Natural killer cell (primary cell): ENCODE measurements around the gene AMN1. TPM values are rescaled to one million over a fixed set of nuclear protein-coding genes. Genes with fewer than 3 reads are reported as not detected.

ENCODE experiments used
- ATAC-seq, 3 donors: fragments of 150-1000 bp in 2 of 3; fragments of 200-7000 bp in 1 of 3; cut with Tn5 transposase; 1 replicate in 1 of 3; 2 replicates in 2 of 3; pipeline ENCODE4 v1.10.0; 2021; ENCODE audit warnings: mild to moderate bottlenecking in 2 of 3, moderate library complexity in 2 of 3
- DNase-seq, 2 donors: peaks; one replicate each; pipeline versions ENCODE4 v3.0.0 to v3.0.0-alpha.2; 2013 to 2021; ENCODE audit warnings: mixed read lengths in 1 of 2
- H3K27ac ChIP-seq: one replicate; pipeline ENCODE4 v1.5.1; 2013; ENCODE audit warnings: mild to moderate bottlenecking, low read length
- H3K27me3 ChIP-seq: one replicate; pipeline ENCODE4 v1.6.1; 2013; ENCODE audit warnings: low read length; ENCODE audit not compliant: control insufficient read depth, insufficient read depth
- H3K36me3 ChIP-seq: one replicate; pipeline ENCODE4 v1.6.1; 2013; ENCODE audit warnings: low read length; ENCODE audit not compliant: control insufficient read depth, insufficient read depth
- H3K4me1 ChIP-seq: one replicate; pipeline ENCODE4 v1.6.1; 2013; ENCODE audit warnings: low read length; ENCODE audit not compliant: control insufficient read depth, insufficient read depth
- H3K4me3 ChIP-seq: one replicate; pipeline ENCODE4 v1.5.1; 2013; ENCODE audit warnings: low read length
- H3K9me3 ChIP-seq: one replicate; pipeline ENCODE4 v1.6.1; 2013; ENCODE audit warnings: low read length; ENCODE audit not compliant: control insufficient read depth, insufficient read depth
- H3K27ac Mint-ChIP-seq, 2 donors: one replicate each; pipeline ENCODE4 v1.8.0; 2022; ENCODE audit warnings: mild to moderate bottlenecking in 2 of 2, mixed read lengths in 2 of 2, moderate library complexity in 1 of 2
- H3K27me3 Mint-ChIP-seq, 2 donors: one replicate each; pipeline ENCODE4 v1.8.0; 2022; ENCODE audit warnings: low read depth in 2 of 2, mixed read lengths in 2 of 2
- H3K36me3 Mint-ChIP-seq: one replicate; pipeline ENCODE4 v1.8.0; 2022; ENCODE audit warnings: mixed read lengths
- H3K4me1 Mint-ChIP-seq, 2 donors: one replicate each; pipeline ENCODE4 v1.8.0; 2022; ENCODE audit warnings: mixed read lengths in 2 of 2
- H3K4me3 Mint-ChIP-seq: one replicate; pipeline ENCODE4 v1.8.0; 2022; ENCODE audit warnings: mild to moderate bottlenecking, moderate library complexity, mixed read lengths
- H3K9me3 Mint-ChIP-seq, 2 donors: one replicate each; pipeline ENCODE4 v1.8.0; 2022; ENCODE audit warnings: mixed read lengths in 2 of 2
- WGBS: methylation state at CpG from one replicate; pipeline ENCODE4 v1.1.7; 2013; ENCODE audit warnings: missing lambda C conversion rate; ENCODE audit not compliant: insufficient coverage; 5-methylcytosine and 5-hydroxymethylcytosine counted together
- intact Hi-C: fragments of 100-400 bp; cut with micrococcal nuclease; formaldehyde crosslinking; loops from one replicate; pipeline ENCODE4 v1.14.2; 2022
- total RNA-seq, 4 donors: library from RNA; stranded (reverse); fragments of 120-200 nt in 1 of 4; gene quantifications; one replicate each; pipeline versions ENCODE4 v1.2.3 to v1.2.4, GENCODE V29; 2013 to 2022
- TF ChIP-seq, protein P1 (sequence below): fragments of 200-600 bp; IDR thresholded peaks from one replicate; pipeline ENCODE4 v1.8.0; 2022; ENCODE audit warnings: antibody characterized with exemption

AMN1 gene
- total RNA-seq, 3 donors from 2014 or later (not counting 1 experiment from before 2014, with no cell fraction given) = 4.6 to 6.9 (median 6.3) TPM

DNA sequence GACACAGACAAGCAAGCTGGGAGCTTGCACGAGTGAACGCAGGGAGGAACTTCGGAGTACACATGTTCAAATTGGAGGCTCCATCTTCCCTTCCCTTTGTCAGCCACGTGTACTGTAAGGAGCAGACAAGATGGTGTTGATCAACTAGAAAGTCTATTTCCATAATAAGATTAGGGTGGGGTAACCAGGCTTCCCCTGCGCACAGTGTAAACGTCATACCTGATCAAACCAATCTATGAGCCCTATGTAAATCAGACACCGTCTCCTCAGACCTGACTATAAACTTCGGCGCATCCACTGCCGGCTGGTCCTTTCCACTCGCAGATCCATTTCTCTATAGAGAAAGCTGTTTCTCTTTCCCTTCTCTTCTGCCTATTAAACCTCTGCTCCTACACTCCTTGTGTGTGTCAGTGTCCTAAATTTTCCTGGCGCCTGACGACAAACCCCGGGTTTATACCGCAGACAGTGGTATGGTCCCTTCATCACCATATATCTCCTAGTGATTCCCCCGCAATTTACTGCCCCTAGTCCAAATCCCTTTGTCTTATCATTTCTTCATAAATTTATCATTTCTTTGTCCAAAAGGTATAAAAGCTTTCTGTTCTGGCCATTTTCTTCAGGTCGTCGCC is 76.8 kb downstream of the AMN1 start:
- no peaks in the 10 kb centered on the region for H3K27me3 ChIP-seq
- H3K36me3 ChIP-seq = no peaks in the 10 kb centered on the region
- Mint-ChIP-seq H3K4me1 (peaks cover 12 to 18% of the 10 kb centered on the region in 2 donors), H3K27me3 (peaks cover 0 to 5% of the 10 kb centered on the region in 2 donors), H3K9me3 (no peaks in the 10 kb centered on the region), H3K4me3 (no peak overlapping the region), H3K27ac (peak overlapping the region; percentile 75 to 80), H3K36me3 (no peaks in the 10 kb centered on the region)
- ATAC-seq = no peak
- DNase-seq = no peak
- H3K4me1 ChIP-seq = peaks cover 9% of the 10 kb centered on the region
- intact Hi-C loops = loop anchor here (5.0 kb wide), 1 partner anchor 655 kb away; no protein-coding TSS in a partner anchor
- no peaks in the 10 kb centered on the region for H3K9me3 ChIP-seq
- no peak overlapping the region for H3K4me3 ChIP-seq
- no peak overlapping the region for H3K27ac ChIP-seq
- TF ChIP-seq, protein P1, sequence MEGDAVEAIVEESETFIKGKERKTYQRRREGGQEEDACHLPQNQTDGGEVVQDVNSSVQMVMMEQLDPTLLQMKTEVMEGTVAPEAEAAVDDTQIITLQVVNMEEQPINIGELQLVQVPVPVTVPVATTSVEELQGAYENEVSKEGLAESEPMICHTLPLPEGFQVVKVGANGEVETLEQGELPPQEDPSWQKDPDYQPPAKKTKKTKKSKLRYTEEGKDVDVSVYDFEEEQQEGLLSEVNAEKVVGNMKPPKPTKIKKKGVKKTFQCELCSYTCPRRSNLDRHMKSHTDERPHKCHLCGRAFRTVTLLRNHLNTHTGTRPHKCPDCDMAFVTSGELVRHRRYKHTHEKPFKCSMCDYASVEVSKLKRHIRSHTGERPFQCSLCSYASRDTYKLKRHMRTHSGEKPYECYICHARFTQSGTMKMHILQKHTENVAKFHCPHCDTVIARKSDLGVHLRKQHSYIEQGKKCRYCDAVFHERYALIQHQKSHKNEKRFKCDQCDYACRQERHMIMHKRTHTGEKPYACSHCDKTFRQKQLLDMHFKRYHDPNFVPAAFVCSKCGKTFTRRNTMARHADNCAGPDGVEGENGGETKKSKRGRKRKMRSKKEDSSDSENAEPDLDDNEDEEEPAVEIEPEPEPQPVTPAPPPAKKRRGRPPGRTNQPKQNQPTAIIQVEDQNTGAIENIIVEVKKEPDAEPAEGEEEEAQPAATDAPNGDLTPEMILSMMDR = no peak
- 98% methylated on average over 17 of the region's 18 CpGs for WGBS

DNA sequence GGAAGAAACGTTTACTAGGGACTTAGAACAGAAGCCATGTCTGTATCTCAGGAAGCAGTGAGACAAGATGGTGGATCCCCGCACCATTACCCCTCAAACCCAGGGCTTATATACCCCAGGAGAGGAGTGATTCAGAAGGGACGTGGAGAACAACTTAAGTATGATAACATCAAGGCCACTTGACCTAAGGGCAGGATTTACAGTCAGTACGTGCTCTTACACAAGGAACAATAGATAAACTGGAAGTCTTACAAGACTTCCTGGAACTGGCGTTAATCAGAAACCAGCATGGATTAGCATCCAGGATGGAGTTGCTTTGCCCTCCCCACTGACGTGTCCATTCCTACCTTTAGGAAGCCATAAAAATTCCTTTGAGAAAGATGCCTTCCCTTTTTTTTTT is 77.9 kb downstream of the AMN1 start:
- Histone ChIP-seq H3K9me3 (no peaks in the 10 kb centered on the region), H3K4me3 (no peak overlapping the region), H3K27me3 (no peaks in the 10 kb centered on the region), H3K27ac (no peak overlapping the region), H3K4me1 (peaks cover 13% of the 10 kb centered on the region), H3K36me3 (no peaks in the 10 kb centered on the region)
- Mint-ChIP-seq H3K4me3 (no peak overlapping the region), H3K27me3 (peaks cover 0 to 7% of the 10 kb centered on the region in 2 donors), H3K9me3 (no peaks in the 10 kb centered on the region), H3K27ac (no peak overlapping the region), H3K4me1 (peaks cover 12 to 22% of the 10 kb centered on the region in 2 donors), H3K36me3 (no peaks in the 10 kb centered on the region)
- TF ChIP-seq, protein P1 = no peak
- DNase-seq (no peak), ATAC-seq (no peak)
- 88% methylated on average over 6 of the region's 6 CpGs for WGBS
- intact Hi-C loops = loop anchor here (5.0 kb wide), 1 partner anchor 656 kb away; no protein-coding TSS in a partner anchor

DNA sequence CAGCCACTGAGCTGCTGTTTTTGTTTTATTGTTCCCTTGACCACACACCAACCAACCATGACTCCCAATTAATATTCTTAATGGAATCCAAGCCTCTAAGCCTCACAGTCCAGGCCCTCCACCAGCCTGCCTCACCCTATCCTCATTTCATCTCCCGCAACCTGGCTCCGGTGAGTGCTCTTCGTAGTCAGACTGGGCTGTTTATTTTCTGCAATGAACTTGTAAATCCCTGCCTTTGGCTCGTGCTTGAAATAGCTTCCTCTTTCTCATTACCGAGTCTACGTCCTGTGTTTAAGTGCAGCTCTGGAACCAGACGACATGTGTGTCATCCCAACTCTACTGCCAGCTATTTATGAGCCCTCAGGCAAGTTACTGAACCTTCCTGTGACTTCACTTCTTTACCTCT is 81.7 kb downstream of the AMN1 start:
- H3K9me3 Mint-ChIP-seq = no peaks in the 10 kb centered on the region
- TF ChIP-seq, protein P1 = no peak
- peaks cover 0 to 10% of the 10 kb centered on the region in 2 donors for H3K27me3 Mint-ChIP-seq
- peaks cover 0 to 8% of the 10 kb centered on the region in 2 donors for H3K4me1 Mint-ChIP-seq
- no peak for ATAC-seq
- no peak overlapping the region for H3K27ac Mint-ChIP-seq
- no peaks in the 10 kb centered on the region for H3K36me3 ChIP-seq
- no peak for DNase-seq
- H3K4me3 Mint-ChIP-seq = no peak overlapping the region
- H3K27ac ChIP-seq = no peak overlapping the region
- 41% methylated on average over 7 of the region's 7 CpGs for WGBS
- H3K36me3 Mint-ChIP-seq = no peaks in the 10 kb centered on the region
- H3K9me3 ChIP-seq = no peaks in the 10 kb centered on the region
- peaks cover 3% of the 10 kb centered on the region for H3K4me1 ChIP-seq
- H3K4me3 ChIP-seq = no peak overlapping the region
- H3K27me3 ChIP-seq = no peaks in the 10 kb centered on the region
- intact Hi-C loops = no loop called here

DNA sequence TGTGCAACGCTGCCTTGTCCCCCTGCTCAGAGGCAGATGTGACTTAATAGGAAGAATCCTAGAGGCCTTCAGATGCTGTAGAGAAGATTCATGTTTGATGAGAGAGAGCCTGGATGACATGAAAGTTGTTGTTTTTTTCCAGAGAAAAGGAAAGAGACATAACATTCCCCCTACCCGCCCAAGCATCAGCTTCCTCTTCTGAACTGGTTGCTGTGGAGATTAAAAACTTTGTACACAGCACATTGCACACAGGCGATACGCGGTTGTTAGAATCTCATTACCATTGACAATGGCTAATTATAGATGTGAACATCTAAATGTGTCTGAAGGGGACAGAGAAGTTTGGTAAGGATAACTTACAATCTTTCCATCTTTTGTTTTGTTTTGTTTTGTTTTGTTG is 82.9 kb downstream of the AMN1 start:
- WGBS = 39% methylated on average over 3 of the region's 5 CpGs
- Histone ChIP-seq H3K4me3 (no peak overlapping the region), H3K27me3 (no peaks in the 10 kb centered on the region), H3K36me3 (no peaks in the 10 kb centered on the region), H3K27ac (no peak overlapping the region), H3K4me1 (peaks cover 3% of the 10 kb centered on the region), H3K9me3 (no peaks in the 10 kb centered on the region)
- Mint-ChIP-seq H3K4me1 (peaks cover 0 to 8% of the 10 kb centered on the region in 2 donors), H3K4me3 (no peak overlapping the region), H3K36me3 (no peaks in the 10 kb centered on the region), H3K9me3 (no peaks in the 10 kb centered on the region), H3K27me3 (peaks cover 0 to 10% of the 10 kb centered on the region in 2 donors), H3K27ac (no peak overlapping the region)
- DNase-seq (no peak), ATAC-seq (no peak)
- TF ChIP-seq, protein P1 = no peak
- intact Hi-C loops = no loop called here
